H1 (cell line): Measurements from ENCODE around the gene SEMA3A. TPM values are rescaled to one million over a fixed set of nuclear protein-coding genes. Genes with fewer than 3 reads are reported as not detected.

Experiments
- CTCF ChIA-PET: fragments of 300-600 bp; sonication (Branson Sonifier 250); formaldehyde crosslinking; loops from one replicate; lab custom pipeline; 2021; ENCODE audit not compliant: partially characterized antibody; lab: Charles Lee
- POLR2A ChIA-PET: fragments of 300-600 bp; sonication (Branson Sonifier 250); formaldehyde crosslinking; loops from one replicate; lab custom pipeline; 2021; ENCODE audit warnings: inconsistent platforms; ENCODE audit not compliant: partially characterized antibody; lab: Charles Lee
- DNase-seq, 2 experiments: peaks; one replicate each; pipeline versions ENCODE4 v3.0.0 to v3.0.0-alpha.2; 2010 to 2022; ENCODE audit warnings: low spot score in 2 of 2, low read depth in 1 of 2, mixed read lengths in 1 of 2
- FAIRE-seq: peaks from 2 replicates; lab custom pipeline; 2011; peaks lifted over from hg19 to GRCh38; lab: Jason Lieb, UNC
- H2AFZ ChIP-seq: 2 replicates; pipeline ENCODE4 v1.8.1; 2012; ENCODE audit warnings: low read length, inconsistent platforms
- H2AK5ac ChIP-seq: 2 replicates; pipeline ENCODE4 v1.6.1; 2013; ENCODE audit warnings: low read depth, low read length
- H2BK120ac ChIP-seq: replicated peaks from 2 replicates; pipeline ENCODE3; 2013; ENCODE audit warnings: low read depth, low read length, inconsistent platforms
- H2BK12ac ChIP-seq: 2 replicates; pipeline ENCODE4 v1.6.1; 2013; ENCODE audit warnings: low read depth, low read length
- H2BK15ac ChIP-seq: 2 replicates; pipeline ENCODE4 v1.6.1; 2013; ENCODE audit warnings: low read length
- H2BK20ac ChIP-seq: 2 replicates; pipeline ENCODE4 v1.6.1; 2013; ENCODE audit warnings: low read length
- H2BK5ac ChIP-seq: 2 replicates; pipeline ENCODE4 v1.6.1; 2013; ENCODE audit warnings: low read depth, low read length
- H3K14ac ChIP-seq: 2 replicates; pipeline ENCODE4 v1.6.1; 2013; ENCODE audit warnings: inconsistent platforms; ENCODE audit not compliant: insufficient read length
- H3K18ac ChIP-seq: 2 replicates; pipeline ENCODE4 v1.6.1; 2013; ENCODE audit warnings: low read length; ENCODE audit errors: extremely low read depth
- H3K23ac ChIP-seq: 2 replicates; pipeline ENCODE4 v1.6.1; 2013; ENCODE audit warnings: inconsistent platforms; ENCODE audit not compliant: insufficient read length
- H3K23me2 ChIP-seq: 2 replicates; pipeline ENCODE4 v1.6.1; 2013; ENCODE audit warnings: low read depth, low read length
- H3K27ac ChIP-seq: 2 replicates; pipeline ENCODE4 v1.6.1; 2011; ENCODE audit warnings: low read depth, low read length, inconsistent platforms
- H3K27me3 ChIP-seq, 4 experiments: replicated peaks in 1 of 4; 1 replicate in 1 of 4; 2 replicates in 3 of 4; pipeline versions ENCODE4 v1.6.1 to v1.8.1; 2011 to 2013; ENCODE audit warnings: low read length in 3 of 4, mild to moderate bottlenecking in 3 of 4, inconsistent platforms in 2 of 4, mixed read lengths in 2 of 4, moderate library complexity in 1 of 4; ENCODE audit not compliant: control insufficient read depth in 3 of 4, insufficient read depth in 3 of 4; ENCODE audit errors: extremely low read depth in 1 of 4
- H3K36me3 ChIP-seq, 4 experiments: 2 replicates each; pipeline versions ENCODE4 v1.6.1 to v1.8.1; 2011 to 2013; ENCODE audit warnings: mild to moderate bottlenecking in 4 of 4, low read length in 3 of 4, moderate library complexity in 2 of 4, control low read depth in 1 of 4, inconsistent platforms in 1 of 4; ENCODE audit not compliant: insufficient read depth in 4 of 4, control insufficient read depth in 2 of 4
- H3K4ac ChIP-seq: replicated peaks from 2 replicates; pipeline ENCODE3; 2013; ENCODE audit warnings: low read length, low read depth, mixed read lengths, inconsistent platforms; ENCODE audit not compliant: insufficient read length
- H3K4me1 ChIP-seq, 4 experiments: replicated peaks in 1 of 4; 1 replicate in 1 of 4; 2 replicates in 3 of 4; pipeline versions ENCODE4 v1.6.1 to v1.8.1; 2011 to 2013; ENCODE audit warnings: low read length in 3 of 4, inconsistent platforms in 2 of 4, mixed read lengths in 1 of 4; ENCODE audit not compliant: insufficient read depth in 4 of 4, control insufficient read depth in 3 of 4
- H3K4me2 ChIP-seq, 2 experiments: 2 replicates each; pipeline versions ENCODE4 v1.6.1 to v1.8.1; 2011 to 2013; ENCODE audit warnings: low read depth in 2 of 2, low read length in 2 of 2, control low read depth in 1 of 2, inconsistent platforms in 1 of 2, mild to moderate bottlenecking in 1 of 2; ENCODE audit not compliant: insufficient read depth in 1 of 2
- H3K4me3 ChIP-seq, 4 experiments: fragments of 200-600, 300-600 bp in 1 of 4; sonication (generic), shearing (Covaris generic), sonication (Bioruptor Twin) in 1 of 4; 2 replicates each; pipeline versions ENCODE4 v1.5.1 to v1.8.1; 2011 to 2016; ENCODE audit warnings: low read length in 4 of 4, low read depth in 3 of 4, control low read depth in 2 of 4, inconsistent platforms in 2 of 4, mild to moderate bottlenecking in 2 of 4, mixed read lengths in 1 of 4, moderate library complexity in 1 of 4; ENCODE audit not compliant: insufficient read depth in 2 of 4; ENCODE audit errors: extremely low read depth in 1 of 4
- H3K56ac ChIP-seq: replicated peaks from 2 replicates; pipeline ENCODE3; 2013; ENCODE audit warnings: low read depth, mild to moderate bottlenecking, mixed read lengths, low read length, inconsistent platforms; ENCODE audit not compliant: insufficient read length
- H3K79me1 ChIP-seq: 2 replicates; pipeline ENCODE4 v1.6.1; 2013; ENCODE audit warnings: low read depth, low read length, control low read depth
- H3K79me2 ChIP-seq, 2 experiments: 2 replicates each; pipeline versions ENCODE4 v1.6.1 to v1.8.1; 2012 to 2013; ENCODE audit warnings: low read length in 2 of 2, mild to moderate bottlenecking in 2 of 2, inconsistent platforms in 1 of 2; ENCODE audit not compliant: insufficient read depth in 2 of 2, control insufficient read depth in 1 of 2
- H3K9ac ChIP-seq, 4 experiments: replicated peaks in 1 of 4; 1 replicate in 1 of 4; 2 replicates in 3 of 4; pipeline versions ENCODE4 v1.6.1 to v1.8.1; 2011 to 2013; ENCODE audit warnings: low read depth in 3 of 4, low read length in 3 of 4, control low read depth in 2 of 4, mild to moderate bottlenecking in 2 of 4, moderate library complexity in 2 of 4, inconsistent platforms in 1 of 4; ENCODE audit errors: extremely low read depth in 1 of 4
- H3K9me3 ChIP-seq, 2 experiments: 2 replicates each; pipeline versions ENCODE4 v1.6.1 to v1.8.1; 2012 to 2013; ENCODE audit warnings: mild to moderate bottlenecking in 2 of 2, moderate library complexity in 2 of 2, control low read depth in 1 of 2, inconsistent platforms in 1 of 2, low read depth in 1 of 2, low read length in 1 of 2, mixed read lengths in 1 of 2; ENCODE audit not compliant: insufficient read depth in 2 of 2
- H4K20me1 ChIP-seq, 2 experiments: replicated peaks in 1 of 2; 2 replicates each; pipeline versions ENCODE3 to v1.8.1; 2011 to 2013; ENCODE audit warnings: inconsistent platforms in 2 of 2, low read length in 2 of 2, mild to moderate bottlenecking in 1 of 2; ENCODE audit not compliant: insufficient read depth in 2 of 2, control insufficient read depth in 1 of 2
- H4K5ac ChIP-seq: 2 replicates; pipeline ENCODE4 v1.6.1; 2013; ENCODE audit warnings: low read length, low read depth, mixed read lengths, inconsistent platforms; ENCODE audit not compliant: insufficient read length
- H4K8ac ChIP-seq: 2 replicates; pipeline ENCODE4 v1.8.0; 2013; ENCODE audit warnings: mild to moderate bottlenecking, moderate library complexity, low read length, inconsistent platforms; ENCODE audit not compliant: insufficient read depth; ENCODE audit errors: extremely low read depth
- H4K91ac ChIP-seq: replicated peaks from 2 replicates; pipeline ENCODE3; 2013; ENCODE audit warnings: low read length, mixed read lengths, inconsistent platforms; ENCODE audit not compliant: insufficient read length
- HDAC6 ChIP-seq: IDR thresholded peaks from one replicate; pipeline ENCODE4 v1.7.1; 2012; ENCODE audit warnings: low read depth, mild to moderate bottlenecking, inconsistent platforms, low read length, moderate library complexity
- POLR2A ChIP-seq, 2 experiments: IDR thresholded peaks; 1 replicate in 1 of 2; 2 replicates in 1 of 2; pipeline ENCODE4 v1.6.1; 2011; ENCODE audit warnings: low read depth in 2 of 2, low read length in 2 of 2, mild to moderate bottlenecking in 2 of 2; ENCODE audit errors: control extremely low read depth in 1 of 2
- RNF2 ChIP-seq: fragments of 200-900, 300-1000 bp; sonication (generic); IDR thresholded peaks from 2 replicates; pipeline ENCODE4 v1.7.1; 2016; ENCODE audit warnings: borderline replicate concordance, low read depth, mild to moderate bottlenecking, antibody characterized with exemption, low read length; ENCODE audit not compliant: poor library complexity, severe bottlenecking; ENCODE audit errors: missing control alignments
- TCF12 ChIP-seq: IDR thresholded peaks from 2 replicates; pipeline ENCODE4 v1.6.1; 2011; ENCODE audit warnings: low read depth, mild to moderate bottlenecking, low read length
- ZNF274 ChIP-seq: IDR thresholded peaks from 2 replicates; pipeline ENCODE4 v1.7.0; 2012; ENCODE audit warnings: low read length, borderline replicate concordance; ENCODE audit errors: extremely low read depth
- WGBS, 2 experiments: shearing (Covaris generic) in 1 of 2; methylation state at CpG; one replicate each; pipeline versions ENCODE4 v1.1.6 to v1.1.7; 2013 to 2015; ENCODE audit warnings: low lambda C conversion rate in 2 of 2, mixed read lengths in 2 of 2, inconsistent platforms in 1 of 2, low coverage in 1 of 2, missing lambda C conversion rate in 1 of 2; ENCODE audit not compliant: insufficient replicate concordance in 2 of 2, insufficient coverage in 1 of 2, insufficient read length in 1 of 2; ENCODE audit errors: extremely low coverage in 1 of 2, missing lambda C conversion rate in 1 of 2; 5-methylcytosine and 5-hydroxymethylcytosine counted together
- polyA plus RNA-seq, 7 experiments: library from polyadenylated mRNA; depleted of rRNA in 3 of 7; stranded (reverse) in 5 of 7; unstranded in 2 of 7; fragments of >200 nt in 5 of 7; fragments of 200-250 nt in 2 of 7; gene quantifications; 1 replicate in 5 of 7; 2 replicates in 1 of 7; 4 replicates in 1 of 7; pipeline versions ENCODE4 v1.2.1 to v1.2.3, GENCODE V29; 2011 to 2013; ENCODE audit warnings: missing spikeins in 2 of 7, mixed read lengths in 2 of 7
- total RNA-seq: library from RNA; stranded (reverse); fragmentation: NEBNext Ultra II Directional; extraction: Animal tissue kit (Norgen Biotek cat#: 25700); gene quantifications from 2 replicates; pipeline ENCODE4 v1.2.1, GENCODE V29; 2021

Gene SEMA3A
- total and polyA plus RNA-seq, 2 of the 8 experiments (the other 6 are each of a cell fraction or from before 2014, with no cell fraction given) = 8.1 to 45.9 TPM

DNA sequence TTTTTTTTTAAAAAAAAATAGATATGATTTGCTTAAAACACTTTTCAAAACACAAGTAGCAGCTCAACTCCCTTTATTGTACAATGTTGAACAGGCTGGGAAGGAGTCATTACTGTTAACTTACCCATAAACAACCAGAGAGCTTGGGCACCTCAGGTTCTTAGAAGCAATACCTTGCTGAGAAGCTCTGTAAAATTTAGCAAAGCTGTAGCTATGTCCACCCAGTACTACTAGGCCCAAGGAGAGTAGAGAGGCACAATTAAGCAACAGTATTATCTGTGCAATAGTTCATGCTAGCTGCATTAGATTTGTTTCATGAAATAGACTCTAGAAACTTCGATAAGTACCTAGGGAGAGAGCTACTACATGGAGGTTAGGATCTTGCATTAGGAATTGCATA is 32.0 kb downstream of the SEMA3A start:
- H2BK15ac ChIP-seq = no peak overlapping the region
- no peaks in the 10 kb centered on the region for H3K36me3 ChIP-seq
- peak overlapping the region; percentile 61; the same call in 1 of the 2 replicates for H2AFZ ChIP-seq
- H2BK20ac ChIP-seq = no peak overlapping the region
- no peaks in the 10 kb centered on the region for H3K79me1 ChIP-seq
- H3K4me3 ChIP-seq = no peak overlapping the region
- no peak overlapping the region for H2AK5ac ChIP-seq
- no peaks in the 10 kb centered on the region for H4K20me1 ChIP-seq
- WGBS, 2 experiments = 72% methylated on average over 1 of the region's 1 CpG; no CpG with 5 or more reads in 1 of the 2 experiments
- H3K23me2 ChIP-seq = no peaks in the 10 kb centered on the region
- POLR2A ChIA-PET = interaction anchor here (0.6 kb wide), 1 partner anchor 78 kb away, joined by 4 read pairs; no protein-coding TSS in a partner anchor
- no peak for DNase-seq
- no peak overlapping the region for H3K23ac ChIP-seq
- H3K27me3 ChIP-seq = no peaks in the 10 kb centered on the region
- H4K91ac ChIP-seq = no peak overlapping the region
- H3K56ac ChIP-seq = no peak overlapping the region
- no peak overlapping the region for H3K4ac ChIP-seq
- no peak overlapping the region for H2BK12ac ChIP-seq
- peak; percentile 24 for FAIRE-seq
- no peak overlapping the region for H2BK5ac ChIP-seq
- H3K4me2 ChIP-seq = no peak overlapping the region
- no peak overlapping the region for H3K27ac ChIP-seq
- no peak overlapping the region for H4K8ac ChIP-seq
- H2BK120ac ChIP-seq = no peak overlapping the region
- H4K5ac ChIP-seq = no peak overlapping the region
- CTCF ChIA-PET = interaction anchor here (0.7 to 1.2 kb wide), 4 partner anchors 29 to 867 kb away, joined by 3 to 4 read pairs (median 4); partner anchors contain the start of gene SEMA3A
- TF ChIP-seq HDAC6 = no peak
- TF ChIP-seq TCF12 = no peak
- TF ChIP-seq ZNF274 = no peak
- TF ChIP-seq POLR2A (IDR thresholded peaks at IDR 0.05; ENCODE audit: control extremely low read depth in 1 of 2, low read depth in 2 of 2, low read length in 2 of 2) = no peak
- no peak for TF ChIP-seq RNF2
- TF ChIP-seq, all 59 proteins: peak for 0
- Histone ChIP-seq H3K9ac (no peak overlapping the region), H3K9me3 (no peaks in the 10 kb centered on the region), H3K18ac (no peak overlapping the region), H3K14ac (no peak overlapping the region), H3K79me2 (peaks cover 0 to 20% of the 10 kb centered on the region in 2 experiments; a peak in 2 of 4 replicates), H3K4me1 (no peaks in the 10 kb centered on the region; a peak in 1 of 7 replicates)
